ENCODE results near the gene TIMP2. TPM values are rescaled to one million over a fixed set of nuclear protein-coding genes. Genes with fewer than 3 reads are reported as not detected.

The TIMP2 gene
- total and polyA plus RNA-seq, 2 of the 8 experiments (the other 6 are each of a cell fraction or from before 2014, with no cell fraction given) = 18.2 to 43.3 TPM

DNA sequence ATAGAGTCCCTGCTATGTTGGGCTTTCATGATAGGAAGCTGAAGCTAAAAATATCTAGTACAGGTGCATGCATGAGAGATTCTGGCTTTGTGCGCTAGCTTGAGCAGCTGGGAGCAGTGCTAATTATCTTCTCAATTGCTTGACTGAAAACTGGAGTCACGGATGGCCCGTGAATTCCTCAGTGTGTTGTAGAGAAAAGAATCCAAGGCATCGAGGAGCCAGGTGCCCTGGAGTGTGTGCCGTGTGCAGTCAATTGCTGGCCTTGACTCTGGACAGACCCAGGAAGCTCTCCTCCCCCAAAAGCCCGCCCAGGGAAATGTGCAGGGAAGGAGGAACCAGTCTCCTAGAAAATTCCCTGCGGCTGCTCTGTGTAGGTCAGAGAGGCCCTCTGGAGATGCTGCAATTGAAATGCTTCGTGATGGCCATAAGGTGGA, 40.3 kb upstream of the TIMP2 start (continued):
- TF ChIP-seq CHD7 (IDR thresholded peaks at IDR 0.05; ENCODE audit: insufficient replicate concordance, low read length) = no peak
- TF ChIP-seq SIN3A (conservative IDR thresholded peaks at IDR 0.05 in 1 of 2, IDR thresholded peaks at IDR 0.05 in 1 of 2; ENCODE audit: low read depth in 1 of 2, low read length in 2 of 2) = no peak
- TF ChIP-seq NRF1 (IDR thresholded peaks at IDR 0.05; ENCODE audit: low read depth, low read length) = no peak
- no peak for TF ChIP-seq CREB1 (IDR thresholded peaks at IDR 0.05)
- no peak for TF ChIP-seq CHD2 (IDR thresholded peaks at IDR 0.05; ENCODE audit: low read length)
- no peak for TF ChIP-seq NANOG (IDR thresholded peaks at IDR 0.05; ENCODE audit: insufficient read depth, low read depth, low read length, poor library complexity, severe bottlenecking)
- TF ChIP-seq, protein P1, sequence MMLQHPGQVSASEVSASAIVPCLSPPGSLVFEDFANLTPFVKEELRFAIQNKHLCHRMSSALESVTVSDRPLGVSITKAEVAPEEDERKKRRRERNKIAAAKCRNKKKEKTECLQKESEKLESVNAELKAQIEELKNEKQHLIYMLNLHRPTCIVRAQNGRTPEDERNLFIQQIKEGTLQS (IDR thresholded peaks at IDR 0.05; ENCODE audit: insufficient read depth, low read depth, low read length) = no peak
- no peak for TF ChIP-seq POLR2A (IDR thresholded peaks at IDR 0.05; ENCODE audit: control extremely low read depth in 1 of 2, low read depth in 2 of 2, low read length in 2 of 2)
- TF ChIP-seq SP2 (IDR thresholded peaks at IDR 0.05; ENCODE audit: low read length) = no peak
- no peak for TF ChIP-seq SRF (IDR thresholded peaks at IDR 0.05; ENCODE audit: low read depth, low read length)

All from H1 (cell line).